Measurements from ENCODE around the gene DPP6. TPM values are rescaled to one million over a fixed set of nuclear protein-coding genes. Genes with fewer than 3 reads are reported as not detected.

The DPP6 gene
- total RNA-seq, 4 donors from 2014 or later = 0.94 to 1.9 TPM; not detected in 2

GRCh38 chr7:154559454-154559853 is 507.3 kb downstream of the DPP6 start:
- Histone ChIP-seq H3K36me3 (no peaks in the 10 kb centered on the region), H3K27me3 (no peaks in the 10 kb centered on the region), H3K4me3 (no peak overlapping the region), H3K4me1 (no peaks in the 10 kb centered on the region), H3K9me3 (no peaks in the 10 kb centered on the region), H3K27ac (no peak overlapping the region)
- intact Hi-C loops (cut with DNase I; ENCODE audit: low total_unique reads) = no loop called here
- DNase-seq (no peak), ATAC-seq (no peak)
- in situ Hi-C loops (cut with MboI; ENCODE audit: low sequenced_read_pairs in 4 of 4) = no loop called here
- no peak for TF ChIP-seq POLR2A (IDR thresholded peaks at IDR 0.05)
- TF ChIP-seq, protein P1, sequence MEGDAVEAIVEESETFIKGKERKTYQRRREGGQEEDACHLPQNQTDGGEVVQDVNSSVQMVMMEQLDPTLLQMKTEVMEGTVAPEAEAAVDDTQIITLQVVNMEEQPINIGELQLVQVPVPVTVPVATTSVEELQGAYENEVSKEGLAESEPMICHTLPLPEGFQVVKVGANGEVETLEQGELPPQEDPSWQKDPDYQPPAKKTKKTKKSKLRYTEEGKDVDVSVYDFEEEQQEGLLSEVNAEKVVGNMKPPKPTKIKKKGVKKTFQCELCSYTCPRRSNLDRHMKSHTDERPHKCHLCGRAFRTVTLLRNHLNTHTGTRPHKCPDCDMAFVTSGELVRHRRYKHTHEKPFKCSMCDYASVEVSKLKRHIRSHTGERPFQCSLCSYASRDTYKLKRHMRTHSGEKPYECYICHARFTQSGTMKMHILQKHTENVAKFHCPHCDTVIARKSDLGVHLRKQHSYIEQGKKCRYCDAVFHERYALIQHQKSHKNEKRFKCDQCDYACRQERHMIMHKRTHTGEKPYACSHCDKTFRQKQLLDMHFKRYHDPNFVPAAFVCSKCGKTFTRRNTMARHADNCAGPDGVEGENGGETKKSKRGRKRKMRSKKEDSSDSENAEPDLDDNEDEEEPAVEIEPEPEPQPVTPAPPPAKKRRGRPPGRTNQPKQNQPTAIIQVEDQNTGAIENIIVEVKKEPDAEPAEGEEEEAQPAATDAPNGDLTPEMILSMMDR (IDR thresholded peaks at IDR 0.05 in 4 of 5, conservative IDR thresholded peaks at IDR 0.05 in 1 of 5) = no peak

GRCh38 chr7:154564676-154565075 is 512.5 kb downstream of the DPP6 start:
- no peak for TF ChIP-seq POLR2A (IDR thresholded peaks at IDR 0.05)
- TF ChIP-seq, protein P1 (IDR thresholded peaks at IDR 0.05 in 4 of 5, conservative IDR thresholded peaks at IDR 0.05 in 1 of 5) = no peak
- Histone ChIP-seq H3K27me3 (no peaks in the 10 kb centered on the region), H3K27ac (no peak overlapping the region), H3K4me3 (no peak overlapping the region), H3K36me3 (no peaks in the 10 kb centered on the region), H3K4me1 (no peaks in the 10 kb centered on the region), H3K9me3 (no peaks in the 10 kb centered on the region)
- ATAC-seq = no peak
- intact Hi-C loops (cut with DNase I; ENCODE audit: low total_unique reads) (loop anchor here (5.0 kb wide), 1 partner anchor 492 kb away; no protein-coding TSS in a partner anchor), in situ Hi-C loops (cut with MboI; ENCODE audit: low sequenced_read_pairs in 4 of 4) (no loop called here)
- no peak for DNase-seq

- DNase-seq = no peak
- no peak for ATAC-seq
- Histone ChIP-seq H3K4me1 (no peaks in the 10 kb centered on the region), H3K27ac (no peak overlapping the region), H3K9me3 (no peaks in the 10 kb centered on the region), H3K27me3 (no peaks in the 10 kb centered on the region), H3K4me3 (no peak overlapping the region), H3K36me3 (no peaks in the 10 kb centered on the region)
- in situ Hi-C loops (cut with MboI; ENCODE audit: low sequenced_read_pairs in 4 of 4) = no loop called here
- intact Hi-C loops (cut with DNase I; ENCODE audit: low total_unique reads) = loop anchor here (5.0 kb wide), 1 partner anchor 495 kb away; no protein-coding TSS in a partner anchor
- TF ChIP-seq POLR2A (IDR thresholded peaks at IDR 0.05) = no peak
- TF ChIP-seq, protein P1 (IDR thresholded peaks at IDR 0.05 in 4 of 5, conservative IDR thresholded peaks at IDR 0.05 in 1 of 5) = no peak
These were observed 514.7 kb downstream of the DPP6 start for GRCh38 chr7:154566877-154567276.

DNA sequence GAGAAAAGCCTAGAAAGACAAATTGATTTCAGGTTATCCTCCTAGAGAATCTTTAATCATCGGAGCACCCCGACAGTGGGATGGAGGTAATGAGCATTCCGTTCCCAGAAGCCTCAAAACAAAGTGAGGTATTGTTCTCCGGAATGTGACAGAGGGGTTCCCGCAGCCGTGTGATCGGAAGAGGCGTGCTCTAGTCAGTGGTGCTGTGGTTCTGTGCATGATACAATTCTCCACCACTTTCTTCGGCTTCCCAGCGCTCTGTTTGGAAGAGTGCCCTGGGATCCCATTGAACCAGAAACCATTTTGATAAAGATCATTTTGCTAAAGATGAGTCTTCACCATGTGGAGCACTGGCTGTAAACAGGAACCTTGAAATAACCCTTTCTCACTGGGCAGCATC is 516.1 kb downstream of the DPP6 start:
- Histone ChIP-seq H3K4me1 (no peaks in the 10 kb centered on the region), H3K4me3 (no peak overlapping the region), H3K27ac (no peak overlapping the region), H3K36me3 (no peaks in the 10 kb centered on the region), H3K9me3 (no peaks in the 10 kb centered on the region), H3K27me3 (no peaks in the 10 kb centered on the region)
- DNase-seq (no peak), ATAC-seq (no peak)
- intact Hi-C loops (cut with DNase I; ENCODE audit: low total_unique reads) (loop anchor here (5.0 kb wide), 1 partner anchor 496 kb away; no protein-coding TSS in a partner anchor), in situ Hi-C loops (cut with MboI; ENCODE audit: low sequenced_read_pairs in 4 of 4) (no loop called here)
- TF ChIP-seq, protein P1 (IDR thresholded peaks at IDR 0.05 in 4 of 5, conservative IDR thresholded peaks at IDR 0.05 in 1 of 5) = no peak
- no peak for TF ChIP-seq POLR2A (IDR thresholded peaks at IDR 0.05)

DNA sequence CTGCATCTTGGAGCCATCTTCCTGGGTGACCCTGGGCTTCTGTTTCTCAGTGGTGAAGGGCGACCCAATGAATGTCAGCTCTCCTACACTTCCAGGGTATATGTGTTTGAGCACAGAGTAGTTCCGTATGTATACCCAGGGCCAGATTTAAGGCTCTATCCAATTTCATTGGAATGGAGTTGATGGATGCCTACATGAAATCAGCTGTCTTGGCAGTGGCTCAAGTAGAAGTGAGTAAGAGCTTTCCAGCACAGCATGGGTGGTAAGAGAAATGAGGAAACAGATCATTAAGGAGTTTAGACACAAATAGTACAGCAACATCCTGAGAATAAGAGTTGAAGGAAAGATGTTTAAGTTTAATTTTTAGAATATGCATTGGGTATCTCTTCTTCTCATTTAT is 517.7 kb downstream of the DPP6 start:
- DNase-seq (no peak), ATAC-seq (no peak)
- intact Hi-C loops (cut with DNase I; ENCODE audit: low total_unique reads) = loop anchor here (5.0 kb wide), 1 partner anchor 498 kb away; no protein-coding TSS in a partner anchor
- no peak overlapping the region for H3K27ac ChIP-seq
- H3K27me3 ChIP-seq = no peaks in the 10 kb centered on the region
- no peaks in the 10 kb centered on the region for H3K9me3 ChIP-seq
- TF ChIP-seq, protein P1 (IDR thresholded peaks at IDR 0.05 in 4 of 5, conservative IDR thresholded peaks at IDR 0.05 in 1 of 5) = no peak
- TF ChIP-seq POLR2A (IDR thresholded peaks at IDR 0.05) = no peak
- H3K4me1 ChIP-seq = no peaks in the 10 kb centered on the region
- in situ Hi-C loops (cut with MboI; ENCODE audit: low sequenced_read_pairs in 4 of 4) = no loop called here
- H3K4me3 ChIP-seq = no peak overlapping the region
- H3K36me3 ChIP-seq = no peaks in the 10 kb centered on the region
